ENCODE measurements around the gene DIS3L2.
"Not testable (repeated sequence)": the region's sequence is repeated elsewhere in the genome, so short reads cannot be mapped to it uniquely, and the experiment has no call there.

DIS3L2 gene

GRCh38 chr2:232363784-232364615, 402.5 kb downstream of the DIS3L2 start:
- no peak for TF ChIP-seq FOXM1 (IDR thresholded peaks at IDR 0.05; ENCODE audit: borderline replicate concordance)
- no peak for TF ChIP-seq BHLHE40 (IDR thresholded peaks at IDR 0.05; ENCODE audit: borderline replicate concordance)
- no peak for TF ChIP-seq SUZ12 (IDR thresholded peaks at IDR 0.05)
- no peak for TF ChIP-seq SP1 (IDR thresholded peaks at IDR 0.05)
- DNase-seq (ENCODE audit: extremely low spot score): no peak
- CTCF ChIA-PET: no interaction called here
- POLR2A ChIA-PET: no interaction called here

DNA sequence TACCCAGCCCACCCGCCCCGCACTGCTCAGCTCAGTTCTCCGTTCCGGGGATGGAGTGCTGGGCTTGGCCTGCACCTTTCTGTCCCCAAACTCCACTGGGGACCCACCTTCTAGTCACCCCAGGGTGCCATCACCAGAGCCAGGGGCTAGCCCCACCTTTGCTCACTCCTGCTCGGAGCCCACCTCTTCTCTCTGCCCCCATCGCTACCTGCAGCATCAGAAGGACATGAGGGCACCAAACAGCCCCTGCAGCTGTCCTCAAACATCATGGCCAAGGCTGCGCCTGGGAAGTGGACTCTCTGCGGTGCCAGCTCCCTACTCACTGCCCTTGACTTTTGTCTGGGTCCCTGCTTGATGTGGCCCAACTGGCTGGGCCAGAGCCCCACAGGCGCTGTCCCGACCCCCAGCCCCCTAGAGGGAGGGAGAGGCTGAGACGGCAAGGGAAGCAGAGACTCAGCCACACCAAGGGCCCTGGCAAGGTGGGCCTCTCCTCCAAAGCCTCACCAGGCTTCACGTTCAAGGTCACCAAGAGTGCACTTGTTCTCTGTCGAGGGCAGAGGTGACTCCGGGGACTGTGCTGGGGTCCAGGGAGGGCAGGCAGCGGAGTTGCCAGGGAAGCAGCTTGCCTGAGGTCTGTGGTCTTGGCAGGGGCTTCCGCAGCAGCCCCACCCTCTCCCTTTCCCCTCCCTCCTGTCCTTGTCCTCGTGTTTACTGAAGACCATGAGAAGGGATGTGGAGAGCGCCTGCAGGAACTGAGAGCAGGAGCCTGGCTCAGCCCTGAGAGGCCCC, 403.5 kb downstream of the DIS3L2 start:
- POLR2A ChIA-PET; DNase-seq (ENCODE audit: extremely low spot score): not testable (repeated sequence)
- CTCF ChIA-PET: interaction anchor here (1.0 kb wide), 2 partner anchors 10 to 75 kb away, joined by 3 read pairs; no protein-coding TSS in a partner anchor

DNA sequence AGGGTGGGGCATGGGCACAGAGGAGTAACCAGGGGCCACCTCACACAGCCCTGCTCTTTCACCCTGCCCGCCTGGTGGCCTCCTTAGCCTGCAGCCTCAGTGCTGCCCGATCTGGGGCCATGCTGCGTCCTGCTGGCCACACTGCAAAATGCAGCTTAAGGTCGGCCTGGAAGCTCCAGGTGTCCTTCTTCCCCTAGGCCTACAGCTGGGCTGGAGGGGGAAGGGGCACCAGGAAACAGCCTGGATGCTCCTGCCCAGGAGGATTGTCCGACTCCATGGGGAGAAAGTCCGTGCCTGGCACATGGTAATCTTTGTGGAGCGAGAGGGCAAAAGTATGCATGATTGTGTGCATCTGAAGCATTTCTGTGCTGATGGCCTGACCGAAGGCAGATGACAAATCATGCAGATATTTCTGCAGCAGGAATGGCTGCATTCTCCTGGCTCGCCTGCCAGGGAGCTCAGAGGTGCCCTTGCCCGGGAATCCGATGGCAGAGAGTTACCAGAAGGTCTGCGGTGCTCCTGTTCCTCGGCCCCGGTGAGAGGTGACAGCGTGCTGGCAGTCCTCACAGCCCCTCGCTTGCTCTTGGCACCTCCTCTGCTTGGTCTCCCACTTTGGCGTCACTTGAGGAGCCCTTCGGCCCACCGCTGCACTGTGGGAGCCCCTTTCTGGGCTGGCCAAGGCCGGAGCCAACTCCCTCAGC, 404.3 kb downstream of the DIS3L2 start:
- ChIA-PET POLR2A (no interaction called here), CTCF (interaction anchor here (0.6 to 1.6 kb wide), 7 partner anchors 10 to 487 kb away, joined by 3 to 5 read pairs (median 3); no protein-coding TSS in a partner anchor)
- TF ChIP-seq LEF1 (IDR thresholded peaks at IDR 0.05; ENCODE audit: borderline replicate concordance) (no peak), CTBP1 (IDR thresholded peaks at IDR 0.05; ENCODE audit: borderline replicate concordance) (no peak), FOXK2 (IDR thresholded peaks at IDR 0.05) (no peak), HDGF (IDR thresholded peaks at IDR 0.05; ENCODE audit: borderline replicate concordance) (no peak), ZNF384 (IDR thresholded peaks at IDR 0.05) (no peak), L3MBTL2 (conservative IDR thresholded peaks at IDR 0.05) (no peak), SUZ12 (IDR thresholded peaks at IDR 0.05) (no peak), FOXA1 (IDR thresholded peaks at IDR 0.05) (no peak), TARDBP (IDR thresholded peaks at IDR 0.05) (no peak), FOXM1 (IDR thresholded peaks at IDR 0.05; ENCODE audit: borderline replicate concordance) (no peak), ARNT (IDR thresholded peaks at IDR 0.05) (no peak), ELF4 (IDR thresholded peaks at IDR 0.05) (no peak)
- TF ChIP-seq, protein P1, sequence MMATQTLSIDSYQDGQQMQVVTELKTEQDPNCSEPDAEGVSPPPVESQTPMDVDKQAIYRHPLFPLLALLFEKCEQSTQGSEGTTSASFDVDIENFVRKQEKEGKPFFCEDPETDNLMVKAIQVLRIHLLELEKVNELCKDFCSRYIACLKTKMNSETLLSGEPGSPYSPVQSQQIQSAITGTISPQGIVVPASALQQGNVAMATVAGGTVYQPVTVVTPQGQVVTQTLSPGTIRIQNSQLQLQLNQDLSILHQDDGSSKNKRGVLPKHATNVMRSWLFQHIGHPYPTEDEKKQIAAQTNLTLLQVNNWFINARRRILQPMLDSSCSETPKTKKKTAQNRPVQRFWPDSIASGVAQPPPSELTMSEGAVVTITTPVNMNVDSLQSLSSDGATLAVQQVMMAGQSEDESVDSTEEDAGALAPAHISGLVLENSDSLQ (IDR thresholded peaks at IDR 0.05): no peak
- peak; percentile 51 for DNase-seq (ENCODE audit: extremely low spot score)

GRCh38 chr2:232366461-232366860, 404.9 kb downstream of the DIS3L2 start:
- CTCF ChIA-PET: interaction anchor here (0.6 to 1.7 kb wide), 8 partner anchors 23 to 487 kb away, joined by 3 to 13 read pairs (median 3); no protein-coding TSS in a partner anchor
- DNase-seq (ENCODE audit: extremely low spot score): not testable (repeated sequence)

DNA sequence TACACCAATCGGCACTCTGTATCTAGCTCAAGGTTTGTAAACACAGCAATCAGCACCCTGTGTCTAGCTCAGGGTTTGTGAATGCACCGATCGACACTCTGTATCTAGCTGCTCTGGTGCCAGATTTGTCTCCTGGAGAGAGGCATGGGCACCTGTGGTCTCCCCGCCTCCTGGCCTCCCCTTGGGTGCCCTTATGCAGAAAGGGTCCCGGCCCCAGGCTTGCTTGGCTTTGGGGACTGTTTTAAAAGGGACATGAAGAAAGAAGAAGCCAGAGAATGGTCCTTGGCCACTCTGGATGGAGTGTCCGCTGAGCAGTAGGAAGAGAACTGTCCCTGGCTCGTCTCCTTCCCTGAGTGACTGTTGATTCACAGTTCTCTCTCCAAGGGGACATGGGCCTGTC, 405.5 kb downstream of the DIS3L2 start:
- ChIA-PET POLR2A (no interaction called here), CTCF (interaction anchor here (0.6 to 1.7 kb wide), 13 partner anchors 19 to 461 kb away, joined by 3 to 13 read pairs (median 3); no protein-coding TSS in a partner anchor)
- no peak for DNase-seq (ENCODE audit: extremely low spot score)
- TF ChIP-seq, protein P1 (IDR thresholded peaks at IDR 0.05): no peak
- no peak for TF ChIP-seq SUZ12 (IDR thresholded peaks at IDR 0.05)
- no peak for TF ChIP-seq ZNF384 (IDR thresholded peaks at IDR 0.05)
- TF ChIP-seq FOXM1 (IDR thresholded peaks at IDR 0.05; ENCODE audit: borderline replicate concordance): no peak
- TF ChIP-seq L3MBTL2 (conservative IDR thresholded peaks at IDR 0.05): no peak
- no peak for TF ChIP-seq LEF1 (IDR thresholded peaks at IDR 0.05; ENCODE audit: borderline replicate concordance)
- TF ChIP-seq TARDBP (IDR thresholded peaks at IDR 0.05): no peak
- TF ChIP-seq ELF4 (IDR thresholded peaks at IDR 0.05): no peak
- no peak for TF ChIP-seq FOXA1 (IDR thresholded peaks at IDR 0.05)
- TF ChIP-seq BHLHE40 (IDR thresholded peaks at IDR 0.05; ENCODE audit: borderline replicate concordance): no peak

More at GRCh38 chr2:232366461-232366860, 404.9 kb downstream of the DIS3L2 start:
- POLR2A ChIA-PET: not testable (repeated sequence)

DNA sequence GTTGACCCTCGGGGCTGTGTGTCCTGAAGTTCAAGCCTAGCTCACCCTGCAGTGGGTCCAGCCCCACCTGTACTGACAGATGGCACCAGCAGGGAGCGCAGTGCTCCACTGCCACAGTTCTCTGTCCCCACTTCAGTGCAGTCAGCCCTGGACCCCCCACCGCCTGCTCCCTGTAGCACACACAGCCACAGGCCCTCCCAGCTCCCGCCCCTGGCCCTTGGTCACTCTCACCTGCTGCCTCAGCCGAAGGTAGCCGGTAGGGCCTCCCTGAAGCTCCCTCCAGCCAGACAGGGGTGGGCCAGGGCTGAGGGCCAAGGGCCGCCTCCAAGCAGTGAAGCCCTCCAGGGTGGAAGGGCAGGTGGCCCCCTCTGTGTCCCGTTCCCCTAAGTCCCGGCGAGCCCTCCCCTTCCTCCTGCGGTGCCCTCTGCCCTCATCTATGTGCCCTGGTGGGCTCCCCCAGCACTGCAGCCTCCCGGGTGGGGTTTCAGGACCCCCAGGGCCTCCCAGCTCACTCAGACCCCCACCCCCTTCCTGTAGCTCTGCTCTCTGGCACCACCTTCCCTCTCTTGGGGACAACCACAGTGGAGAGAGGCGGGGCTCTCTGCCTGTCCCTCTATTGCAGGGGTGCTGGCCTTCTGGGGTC, 406.2 kb downstream of the DIS3L2 start:
- ChIA-PET CTCF (interaction anchor here (0.6 to 1.7 kb wide), 12 partner anchors 18 to 462 kb away, joined by 3 to 13 read pairs (median 3); no protein-coding TSS in a partner anchor), POLR2A (no interaction called here)
- no peak for TF ChIP-seq NFRKB (IDR thresholded peaks at IDR 0.05)
- peak; percentile 47 for DNase-seq (ENCODE audit: extremely low spot score)

- ChIA-PET CTCF (interaction anchor here (1.0 kb wide), 1 partner anchor 44 kb away, joined by 4 read pairs; no protein-coding TSS in a partner anchor), POLR2A (no interaction called here)
- no peak for TF ChIP-seq NFRKB (IDR thresholded peaks at IDR 0.05)
- TF ChIP-seq CTBP1 (IDR thresholded peaks at IDR 0.05; ENCODE audit: borderline replicate concordance): no peak
- no peak for TF ChIP-seq HDGF (IDR thresholded peaks at IDR 0.05; ENCODE audit: borderline replicate concordance)
- no peak for TF ChIP-seq LEF1 (IDR thresholded peaks at IDR 0.05; ENCODE audit: borderline replicate concordance)
- TF ChIP-seq ZNF384 (IDR thresholded peaks at IDR 0.05): no peak
- TF ChIP-seq SUZ12 (IDR thresholded peaks at IDR 0.05): no peak
- no peak for TF ChIP-seq L3MBTL2 (conservative IDR thresholded peaks at IDR 0.05)
- no peak for TF ChIP-seq FOXK2 (IDR thresholded peaks at IDR 0.05)
- no peak for TF ChIP-seq ELF4 (IDR thresholded peaks at IDR 0.05)
- no peak for TF ChIP-seq ARNT (IDR thresholded peaks at IDR 0.05)
- TF ChIP-seq BHLHE40 (IDR thresholded peaks at IDR 0.05; ENCODE audit: borderline replicate concordance): no peak
- TF ChIP-seq, protein P1 (IDR thresholded peaks at IDR 0.05): no peak
- no peak for TF ChIP-seq TARDBP (IDR thresholded peaks at IDR 0.05)
- no peak for DNase-seq (ENCODE audit: extremely low spot score)
Observed at GRCh38 chr2:232368311-232368731, 406.8 kb downstream of the DIS3L2 start.

Data from HEK293T (cell line).